H54 (cell line): ENCODE data around the gene ATCAY.
A peak's percentile ranks its signal among the peaks of the same experiment; 100 is the strongest.

Source experiments
- DNase-seq: peaks from one replicate; pipeline ENCODE4 v3.0.0; 2011; ENCODE audit warnings: low spot score, mixed read lengths; ENCODE audit not compliant: insufficient read length
- FAIRE-seq: peaks from 3 replicates; lab custom pipeline; 2011; peaks lifted over from hg19 to GRCh38; lab: Jason Lieb, UNC
- POLR2A ChIP-seq: IDR thresholded peaks from 2 replicates; pipeline ENCODE4 v1.6.1; 2011; ENCODE audit warnings: low read depth, mild to moderate bottlenecking, low read length

Gene ATCAY

GRCh38 chr19:3880471-3881271 is at the start of gene ATCAY:
Gene ATCAY, plus strand, starts transcription at chr19:3880685. Its CDS starts 5,083 bp downstream, at chr19:3885768.
- FAIRE-seq (no peak), DNase-seq (no peak)
- TF ChIP-seq POLR2A, result no peak

- no peak for TF ChIP-seq POLR2A
- FAIRE-seq (no peak), DNase-seq (no peak)
These were observed 48.9 kb upstream of the ATCAY start for GRCh38 chr19:3831601-3832000.

- no peak for TF ChIP-seq POLR2A
- no peak for DNase-seq
- FAIRE-seq, result no peak
These were observed 48.5 kb upstream of the ATCAY start for GRCh38 chr19:3832001-3832400.

GRCh38 chr19:3833578-3834348 is 46.7 kb upstream of the ATCAY start:
- no peak for TF ChIP-seq POLR2A
- FAIRE-seq (no peak), DNase-seq (no peak)

GRCh38 chr19:3834349-3835054 is 46.0 kb upstream of the ATCAY start:
- no peak for TF ChIP-seq POLR2A
- FAIRE-seq (no peak), DNase-seq (no peak)

GRCh38 chr19:3835055-3835435 is 45.4 kb upstream of the ATCAY start:
- no peak for DNase-seq
- no peak for FAIRE-seq
- TF ChIP-seq POLR2A, result no peak

- DNase-seq (no peak), FAIRE-seq (no peak)
- TF ChIP-seq POLR2A, result no peak
These were observed 43.6 kb upstream of the ATCAY start for GRCh38 chr19:3836887-3837286.

GRCh38 chr19:3837332-3837731 is 43.2 kb upstream of the ATCAY start:
- no peak for DNase-seq
- no peak for FAIRE-seq
- TF ChIP-seq POLR2A, result no peak

- no peak for FAIRE-seq
- no peak for TF ChIP-seq POLR2A
- DNase-seq, result no peak
These were observed 42.6 kb upstream of the ATCAY start for GRCh38 chr19:3837922-3838321.

- FAIRE-seq, result no peak
- TF ChIP-seq POLR2A, result no peak
- DNase-seq, result no peak
These were observed 41.8 kb upstream of the ATCAY start for GRCh38 chr19:3838661-3839060.

GRCh38 chr19:3839941-3840340 is 40.5 kb upstream of the ATCAY start:
- no peak for TF ChIP-seq POLR2A
- DNase-seq (no peak), FAIRE-seq (no peak)

- no peak for FAIRE-seq
- DNase-seq, result no peak
- TF ChIP-seq POLR2A, result no peak
These were observed 39.7 kb upstream of the ATCAY start for GRCh38 chr19:3840804-3841203.

GRCh38 chr19:3842948-3843347 is 37.5 kb upstream of the ATCAY start:
- TF ChIP-seq POLR2A, result no peak
- no peak for DNase-seq
- FAIRE-seq, result no peak

- no peak for FAIRE-seq
These were observed 35.9 kb upstream of the ATCAY start for GRCh38 chr19:3844596-3844995.

More at GRCh38 chr19:3844596-3844995, 35.9 kb upstream of the ATCAY start:
- peak; percentile 59 for DNase-seq
- no peak for TF ChIP-seq POLR2A
